HG03469 (cell line): ENCODE data around the gene RASL12.
"Not testable (repeated sequence)": the region's sequence is repeated elsewhere in the genome, so short reads cannot be mapped to it uniquely, and the experiment has no call there.

Experiments used
- ATAC-seq: cut with Tn5 transposase; IDR thresholded peaks from one replicate; pipeline ENCODE4 v1.9.1; 2021; ENCODE audit warnings: mild to moderate bottlenecking, moderate library complexity, moderate number of reproducible peaks; ENCODE audit not compliant: unreplicated experiment

The RASL12 gene

DNA sequence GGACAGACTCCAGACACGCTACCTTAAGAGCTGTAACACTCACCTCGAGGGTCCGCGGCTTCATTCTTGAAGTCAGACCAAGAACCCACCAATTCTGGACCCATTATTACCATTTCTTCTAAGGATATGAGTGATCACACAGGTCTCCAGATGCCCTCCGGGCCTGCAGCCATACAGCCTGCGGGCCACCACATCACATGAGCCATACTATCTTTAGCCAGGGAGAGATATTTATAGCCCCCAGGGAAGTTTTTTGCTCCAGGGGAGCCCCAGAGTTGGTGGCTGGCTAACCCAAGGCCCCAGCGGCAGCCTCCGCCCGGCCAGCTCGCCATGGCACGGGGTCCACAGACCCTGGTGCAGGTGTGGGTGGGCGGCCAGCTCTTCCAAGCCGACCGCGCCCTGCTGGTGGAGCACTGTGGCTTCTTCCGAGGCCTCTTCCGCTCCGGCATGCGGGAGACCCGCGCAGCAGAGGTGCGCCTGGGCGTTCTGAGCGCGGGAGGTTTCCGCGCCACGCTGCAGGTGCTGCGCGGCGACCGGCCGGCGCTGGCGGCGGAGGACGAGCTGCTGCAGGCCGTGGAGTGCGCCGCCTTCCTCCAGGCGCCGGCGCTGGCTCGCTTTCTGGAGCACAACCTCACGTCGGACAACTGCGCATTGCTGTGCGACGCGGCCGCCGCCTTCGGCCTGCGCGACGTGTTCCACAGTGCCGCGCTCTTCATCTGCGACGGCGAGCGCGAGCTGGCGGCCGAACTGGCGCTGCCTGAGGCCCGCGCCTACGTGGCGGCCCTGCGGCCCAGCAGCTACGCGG is 8.9 kb upstream of the RASL12 start, which contains the start of gene KBTBD13:
KBTBD13 (plus strand) TSS at position 261 of the 805 bp plus-strand sequence; CDS start at position 331, 70 bp downstream.
- no peak for ATAC-seq

DNA sequence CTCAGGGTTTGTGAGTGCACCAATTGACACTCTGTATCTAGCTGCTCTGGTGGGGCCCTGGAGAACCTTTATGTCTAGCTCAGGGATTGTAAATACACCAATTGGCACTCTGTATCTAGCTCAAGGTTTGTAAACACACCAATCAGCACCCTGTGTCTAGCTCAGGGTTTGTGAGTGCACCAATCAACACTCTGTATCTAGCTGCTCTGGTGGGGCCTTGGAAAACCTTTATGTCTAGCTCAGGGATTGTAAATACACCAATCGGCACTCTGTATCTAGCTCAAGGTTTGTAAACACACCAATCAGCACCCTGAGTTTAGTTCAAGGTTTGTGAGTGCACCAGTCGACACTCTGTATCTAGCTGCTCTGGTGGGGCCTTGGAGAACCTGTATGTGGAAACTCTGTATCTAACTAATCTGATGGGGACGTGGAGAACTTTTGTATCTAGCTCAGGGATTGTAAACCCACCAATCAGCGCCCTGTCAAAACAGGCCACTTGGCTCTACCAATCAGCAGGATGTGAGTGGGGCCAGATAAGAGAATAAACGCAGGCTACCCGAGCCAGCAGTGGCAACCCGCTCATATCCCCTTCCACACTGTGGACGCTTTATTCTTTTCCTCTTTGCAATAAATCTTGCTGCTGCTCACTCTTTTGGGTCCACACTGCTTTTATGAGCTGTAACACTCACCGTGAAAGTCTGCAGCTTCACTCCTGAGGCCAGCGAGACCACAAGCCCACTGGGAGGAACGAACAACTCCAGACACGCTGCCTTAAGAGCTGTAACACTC is 8.0 kb upstream of the RASL12 start:
- not testable (repeated sequence) for ATAC-seq

DNA sequence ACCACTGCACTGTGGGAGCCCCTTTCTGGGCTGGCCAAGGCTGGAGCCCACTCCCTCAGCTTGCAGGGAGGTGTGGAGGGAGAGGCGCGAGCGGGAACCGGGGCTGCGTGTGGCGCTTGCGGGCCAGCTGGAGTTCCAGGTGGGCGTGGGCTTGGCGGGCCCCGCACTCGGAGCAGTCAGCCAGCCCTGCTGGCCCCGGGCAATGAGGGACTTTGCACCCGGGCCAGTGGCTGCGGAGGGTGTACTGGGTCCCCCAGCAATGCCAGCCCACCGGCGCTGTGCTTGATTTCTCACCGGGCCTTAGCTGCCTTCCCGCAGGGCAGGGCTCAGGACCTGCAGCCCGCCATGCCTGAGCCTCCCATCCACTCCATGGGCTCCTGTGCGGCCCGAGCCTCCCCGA is 7.2 kb upstream of the RASL12 start:
- not testable (repeated sequence) for ATAC-seq

DNA sequence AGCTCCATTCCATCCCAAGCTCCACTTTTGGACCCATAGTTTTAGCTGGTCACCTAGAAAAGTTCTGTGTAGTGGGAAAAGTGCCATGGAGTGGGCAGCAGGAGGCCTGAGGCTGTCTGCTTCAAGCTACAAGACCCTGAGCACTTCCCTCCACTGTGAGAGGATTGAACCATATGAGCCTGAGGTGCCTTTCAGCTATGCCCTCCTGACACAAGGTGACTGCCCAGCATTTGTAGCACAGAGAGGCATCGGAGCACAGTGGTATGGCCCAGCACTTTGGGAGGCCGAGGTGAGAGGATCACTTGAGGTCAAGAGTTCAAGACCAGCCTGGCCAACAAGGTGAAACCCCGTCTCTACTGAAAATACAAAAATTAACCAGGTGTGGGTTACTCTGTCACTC is 4.8 kb upstream of the RASL12 start:
- no peak for ATAC-seq

DNA sequence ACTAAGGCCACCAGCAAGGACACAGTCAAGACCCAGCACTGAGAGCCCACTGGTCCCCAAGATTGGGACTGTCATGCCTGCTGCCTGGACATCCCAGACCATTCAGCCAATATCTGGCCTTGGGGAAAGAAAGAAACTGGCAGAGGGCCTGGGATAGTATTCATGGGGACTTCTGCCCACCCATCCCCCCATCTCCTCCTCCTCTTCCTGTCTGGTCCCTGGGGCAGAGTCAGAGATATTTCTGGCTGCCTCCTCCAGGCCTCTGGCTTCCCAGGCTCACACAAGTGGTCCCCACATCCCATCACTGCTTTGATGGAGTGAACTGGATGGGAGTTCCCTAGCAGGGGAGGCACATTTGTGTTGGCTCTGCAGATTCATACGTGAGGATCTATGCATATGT is 4.2 kb upstream of the RASL12 start:
- no peak for ATAC-seq

DNA sequence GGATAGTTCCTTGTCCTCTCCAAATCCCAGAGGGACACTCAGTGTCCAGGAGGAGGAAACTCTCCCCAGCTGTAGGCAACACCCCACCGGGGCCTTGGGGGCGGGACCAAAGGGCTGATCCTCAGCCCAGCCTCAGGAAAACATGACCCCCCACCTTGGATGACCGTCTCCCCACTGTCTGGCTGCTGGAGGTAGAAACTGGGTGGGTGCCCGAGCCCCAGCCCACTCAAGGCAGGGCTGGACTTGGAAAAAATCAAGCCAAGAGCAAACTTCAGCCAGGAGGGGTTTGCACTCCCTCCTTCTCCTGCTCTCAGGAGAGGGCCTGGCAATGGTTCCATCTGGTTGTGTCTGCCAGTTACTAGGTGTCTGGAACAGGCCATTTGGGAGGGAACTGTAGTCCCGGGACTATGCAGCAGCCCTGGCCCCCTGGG is 3.6 kb upstream of the RASL12 start:
- no peak for ATAC-seq

DNA sequence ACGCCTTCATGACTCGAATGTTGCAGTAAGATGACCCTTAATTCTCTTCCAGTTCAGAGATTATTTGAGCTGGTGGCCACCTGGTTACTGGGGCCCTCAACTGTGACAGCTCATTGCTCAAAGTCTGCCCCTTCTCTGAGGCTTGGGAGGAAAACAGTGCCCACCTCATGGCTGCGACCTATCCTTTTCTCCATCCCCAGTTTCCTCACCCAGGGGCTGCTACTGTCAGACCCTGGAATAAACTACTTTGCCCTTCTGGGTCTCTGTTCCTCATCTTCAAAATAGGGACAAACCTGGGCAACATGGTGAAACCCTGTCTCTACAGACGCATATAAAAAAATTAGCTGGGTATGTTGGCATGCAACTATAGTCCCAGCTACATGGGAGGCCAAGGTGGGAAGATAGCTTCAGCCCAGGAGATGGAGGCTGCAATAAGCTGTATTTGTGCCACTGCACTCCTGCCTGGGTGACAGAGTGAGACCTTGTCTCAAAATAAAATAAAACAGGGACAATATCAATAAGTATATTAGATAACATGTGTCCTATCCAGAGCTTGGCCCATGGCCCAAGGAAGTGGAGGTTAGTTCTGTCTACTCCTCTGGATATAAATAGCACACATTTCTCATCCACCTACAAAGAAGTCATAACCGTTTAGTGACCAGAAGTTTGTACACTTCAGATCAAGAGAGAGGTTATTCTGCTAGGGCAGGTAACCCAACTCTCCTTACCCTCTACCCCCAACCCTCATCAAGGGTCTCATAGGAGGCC is 2.2 kb upstream of the RASL12 start:
- no peak for ATAC-seq

DNA sequence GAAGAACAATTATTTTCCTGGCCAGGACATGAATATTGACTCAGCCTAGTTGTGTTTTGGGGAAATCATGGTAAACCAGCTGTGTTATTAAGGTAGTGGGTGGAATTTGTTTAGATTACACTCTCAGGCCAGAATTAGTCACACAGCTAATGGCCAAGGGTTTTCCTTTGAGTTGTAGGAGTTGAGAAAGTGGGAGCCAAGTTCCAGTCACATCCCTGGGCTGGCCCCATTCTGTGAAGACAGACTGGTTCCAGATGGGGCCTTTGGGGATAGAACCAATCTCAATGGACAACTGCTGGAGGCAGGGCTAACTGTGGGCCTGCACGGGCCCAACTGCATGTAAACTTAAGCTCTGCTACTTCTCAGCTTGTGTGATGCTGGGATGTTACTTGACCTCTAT is 1.4 kb upstream of the RASL12 start:
- no peak for ATAC-seq

DNA sequence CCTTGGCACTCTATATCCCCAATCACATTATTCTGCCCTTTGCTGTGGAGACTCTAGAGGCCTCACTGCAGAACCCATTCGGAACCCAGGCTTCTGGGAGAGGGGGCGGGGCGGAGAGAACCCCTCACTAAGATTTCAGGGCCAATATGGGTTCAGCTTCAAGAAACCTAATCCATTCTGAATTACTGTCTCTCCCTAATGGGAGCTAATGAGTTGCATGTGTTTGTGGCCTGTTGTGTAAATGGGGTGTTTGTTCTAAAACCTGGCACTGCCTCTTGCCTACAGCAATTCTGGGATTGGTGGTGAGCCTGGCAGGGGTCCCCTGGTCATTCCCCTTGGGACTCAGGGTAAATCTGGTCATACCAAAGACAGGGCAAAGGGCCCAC is 605 bp upstream of the RASL12 start:
- no peak for ATAC-seq

DNA sequence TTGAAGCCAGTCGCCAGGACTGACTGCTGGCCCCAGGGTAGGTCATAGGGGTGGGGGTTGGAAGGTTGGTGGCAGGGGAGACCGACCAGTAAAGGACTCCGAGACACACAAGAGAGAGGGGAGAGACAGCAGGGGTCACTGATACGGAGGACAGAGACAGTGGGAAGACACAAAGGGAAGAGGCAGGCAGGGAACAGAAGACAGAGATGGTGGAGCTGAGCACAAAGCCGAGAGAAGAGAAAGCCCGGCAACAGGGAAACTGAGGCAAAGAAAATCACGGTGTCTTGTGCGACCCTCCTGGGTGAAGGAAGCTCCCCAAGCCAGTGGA is 510 bp downstream of the RASL12 start:
- no peak for ATAC-seq

DNA sequence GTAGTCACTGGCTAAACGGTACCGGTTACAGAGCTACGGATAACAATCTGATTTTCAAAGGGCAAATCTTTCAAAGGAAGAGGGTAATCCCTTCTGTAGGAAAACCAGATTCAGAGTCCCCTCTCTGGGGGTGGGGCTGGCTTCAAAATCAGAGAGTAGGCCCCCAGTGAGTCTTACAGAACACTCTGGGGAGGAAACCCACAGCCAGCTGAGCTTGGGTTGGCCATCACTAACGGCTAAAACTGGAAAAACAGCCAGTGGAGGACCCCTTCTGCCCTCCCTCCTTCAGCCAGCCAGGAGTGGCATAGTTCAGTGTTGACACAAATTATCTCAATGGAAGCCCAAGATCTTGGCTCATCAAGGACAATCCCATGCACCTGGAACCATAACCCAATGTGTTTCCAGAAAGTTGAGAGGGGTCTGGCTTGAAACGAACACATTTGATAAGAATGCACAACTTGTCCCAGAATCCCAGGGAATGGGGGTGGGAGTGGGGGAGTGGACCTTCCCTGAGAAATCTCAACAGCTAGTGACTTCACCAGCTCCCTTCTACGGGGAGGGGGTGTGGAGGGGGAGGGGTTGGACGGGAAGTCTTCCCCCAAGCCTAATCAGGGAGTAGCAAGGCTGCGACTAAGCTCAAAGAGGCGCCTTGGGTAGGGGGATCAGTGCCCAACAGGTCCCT is 1.0 kb downstream of the RASL12 start:
- no peak for ATAC-seq

DNA sequence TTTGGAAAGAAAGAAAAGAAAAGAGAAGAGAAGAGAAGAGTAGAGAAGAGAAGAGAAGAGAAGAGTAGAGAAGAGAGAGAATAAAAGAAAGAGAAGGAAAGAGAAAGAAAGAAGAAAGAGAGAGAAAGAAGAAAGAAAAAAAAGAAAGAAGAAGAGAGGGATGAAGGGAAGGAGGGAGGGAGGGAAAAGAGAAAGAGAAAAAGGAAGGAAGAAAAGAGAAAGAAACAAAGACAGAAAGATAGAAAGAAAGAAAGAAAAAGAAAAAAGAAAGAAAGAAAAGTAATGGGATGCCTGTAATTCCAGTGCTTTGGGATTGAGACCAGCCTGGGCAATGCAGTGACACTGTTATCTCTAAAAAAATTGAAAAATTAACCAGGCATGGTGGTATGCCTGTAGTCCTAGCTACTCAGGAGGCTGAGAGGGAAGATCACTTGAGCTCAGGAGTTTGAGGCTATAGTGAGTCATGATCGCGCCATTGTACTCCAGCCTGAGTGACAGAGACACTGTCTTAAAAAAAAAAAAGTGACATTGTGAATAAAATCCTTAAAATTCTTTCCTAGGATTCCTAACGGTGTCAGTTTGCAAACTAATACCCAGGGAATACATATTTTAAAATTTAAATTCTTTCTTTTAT is 1.7 kb downstream of the RASL12 start:
- no peak for ATAC-seq

DNA sequence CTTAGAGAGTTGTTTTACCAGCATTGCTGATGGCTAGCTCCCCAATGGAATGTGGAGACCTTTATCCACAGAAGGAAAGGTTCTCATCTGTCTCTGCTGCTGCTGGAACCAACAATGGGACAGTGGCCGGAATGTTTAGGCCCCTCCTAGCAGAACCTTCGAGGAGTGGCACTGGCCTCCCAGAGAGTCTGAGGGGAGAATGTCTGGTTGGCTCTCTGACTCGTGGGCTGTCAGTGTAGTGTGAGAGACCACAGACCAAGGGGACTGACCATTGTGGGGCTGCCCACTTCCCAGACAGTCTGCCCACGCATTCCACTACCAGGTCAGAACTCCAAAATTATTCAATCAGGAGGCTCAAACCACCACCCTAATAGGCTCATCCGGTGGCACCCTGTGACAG is 5.1 kb downstream of the RASL12 start:
- ATAC-seq, result no peak

DNA sequence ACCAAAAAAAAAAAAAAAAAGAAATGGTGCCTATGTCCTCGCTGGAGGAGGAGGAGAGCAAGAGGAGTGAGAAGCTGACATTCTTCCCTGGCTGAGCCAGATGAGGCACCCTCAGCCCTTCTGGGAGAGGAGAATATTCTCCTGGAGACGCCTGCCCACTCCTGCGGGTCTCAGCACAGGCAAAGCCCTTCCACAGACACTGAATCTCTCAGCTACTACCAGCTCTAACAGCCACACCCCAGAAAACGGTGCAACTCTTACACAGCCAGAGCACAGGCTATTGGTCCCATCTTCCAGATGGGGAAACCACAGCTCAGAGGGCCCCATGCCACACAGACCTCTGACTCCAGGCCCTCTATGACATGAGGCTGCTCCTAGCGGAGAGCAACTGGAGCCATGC is 5.7 kb downstream of the RASL12 start:
- ATAC-seq, result no peak

DNA sequence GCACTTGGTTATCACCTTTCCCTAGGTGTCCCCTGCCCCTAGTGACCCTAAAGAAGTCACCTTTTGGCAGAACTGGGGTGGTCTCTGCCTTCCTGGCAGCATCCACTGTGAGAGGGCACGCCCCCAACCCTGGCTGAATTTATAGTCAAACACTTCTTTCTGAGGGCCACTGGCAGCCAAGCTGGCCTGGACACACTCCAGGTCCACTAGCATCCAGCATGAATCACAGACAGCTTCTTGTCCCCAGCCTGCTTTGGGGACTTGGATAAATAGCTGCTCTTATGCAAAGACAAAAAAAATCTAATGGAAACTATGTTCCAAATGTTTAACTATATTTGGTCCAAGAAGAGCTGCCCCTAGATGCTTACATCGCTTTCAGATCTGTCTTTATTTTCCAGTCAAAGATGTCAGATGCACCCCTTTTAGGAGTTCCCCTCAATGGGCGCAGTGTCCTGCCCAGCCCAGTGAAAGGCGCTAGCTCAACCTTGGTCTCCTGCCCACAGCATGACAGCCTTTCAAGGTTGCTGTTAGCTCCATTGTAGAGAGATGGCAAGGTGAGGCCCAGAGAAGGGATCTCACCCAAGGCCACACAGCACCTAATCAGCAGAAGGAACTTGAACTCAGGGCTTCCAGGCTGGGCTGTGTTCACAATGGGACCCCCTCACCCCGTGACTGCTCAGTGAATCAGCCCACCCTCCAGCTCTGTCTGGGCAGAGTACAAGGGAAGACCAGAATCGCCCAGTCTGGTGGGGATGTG is 7.0 kb downstream of the RASL12 start:
- no peak for ATAC-seq

DNA sequence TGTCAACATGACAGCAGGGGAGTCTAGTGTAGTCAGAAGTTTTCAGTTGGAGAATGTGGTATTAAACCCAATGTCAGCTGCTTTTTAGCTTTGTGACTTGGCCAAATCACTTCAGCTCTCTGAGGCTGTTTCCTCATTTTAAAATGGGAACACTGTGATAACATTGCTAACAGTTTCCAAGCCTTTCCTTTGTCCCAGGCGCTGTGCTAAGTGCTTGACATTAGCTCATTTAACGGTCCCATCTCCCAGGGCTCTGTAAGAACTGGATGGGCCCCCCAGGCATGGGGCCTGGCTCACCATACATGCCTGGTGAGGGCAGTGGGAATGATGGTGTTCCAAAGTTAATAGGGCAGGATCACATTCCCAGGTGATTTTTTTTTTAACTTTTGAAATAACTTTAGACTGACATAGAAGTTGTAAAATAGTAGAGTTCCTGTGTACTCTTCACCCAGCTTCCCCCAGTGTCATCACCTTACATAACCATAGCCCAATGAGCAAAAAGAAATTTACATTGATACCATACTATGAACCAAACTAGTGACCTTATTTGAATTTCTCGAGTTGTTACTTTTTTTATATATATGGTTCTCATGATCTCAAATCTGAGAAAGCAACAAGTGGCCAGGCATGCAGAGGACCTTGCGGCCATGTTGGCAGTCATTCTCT is 7.7 kb downstream of the RASL12 start:
- ATAC-seq, result no peak

DNA sequence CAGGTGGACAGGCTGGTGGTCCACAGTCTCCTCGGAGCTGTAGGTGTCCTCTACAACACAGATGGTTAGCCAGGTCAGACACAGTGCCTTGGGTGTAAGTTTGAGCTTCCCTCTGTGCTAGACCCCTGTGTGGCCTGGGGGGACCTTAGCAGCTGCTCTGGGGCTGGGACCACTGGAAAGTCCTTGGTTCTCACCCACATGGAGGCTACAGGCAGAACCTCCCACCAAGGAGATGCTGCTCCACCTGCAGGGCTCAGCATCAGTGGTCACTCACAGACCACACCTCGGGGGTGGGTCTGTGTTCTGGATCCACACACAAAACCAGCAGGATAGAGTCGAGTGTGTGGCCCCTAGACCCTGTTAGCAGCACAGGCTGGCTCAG is 8.4 kb downstream of the RASL12 start:
- ATAC-seq, result no peak

DNA sequence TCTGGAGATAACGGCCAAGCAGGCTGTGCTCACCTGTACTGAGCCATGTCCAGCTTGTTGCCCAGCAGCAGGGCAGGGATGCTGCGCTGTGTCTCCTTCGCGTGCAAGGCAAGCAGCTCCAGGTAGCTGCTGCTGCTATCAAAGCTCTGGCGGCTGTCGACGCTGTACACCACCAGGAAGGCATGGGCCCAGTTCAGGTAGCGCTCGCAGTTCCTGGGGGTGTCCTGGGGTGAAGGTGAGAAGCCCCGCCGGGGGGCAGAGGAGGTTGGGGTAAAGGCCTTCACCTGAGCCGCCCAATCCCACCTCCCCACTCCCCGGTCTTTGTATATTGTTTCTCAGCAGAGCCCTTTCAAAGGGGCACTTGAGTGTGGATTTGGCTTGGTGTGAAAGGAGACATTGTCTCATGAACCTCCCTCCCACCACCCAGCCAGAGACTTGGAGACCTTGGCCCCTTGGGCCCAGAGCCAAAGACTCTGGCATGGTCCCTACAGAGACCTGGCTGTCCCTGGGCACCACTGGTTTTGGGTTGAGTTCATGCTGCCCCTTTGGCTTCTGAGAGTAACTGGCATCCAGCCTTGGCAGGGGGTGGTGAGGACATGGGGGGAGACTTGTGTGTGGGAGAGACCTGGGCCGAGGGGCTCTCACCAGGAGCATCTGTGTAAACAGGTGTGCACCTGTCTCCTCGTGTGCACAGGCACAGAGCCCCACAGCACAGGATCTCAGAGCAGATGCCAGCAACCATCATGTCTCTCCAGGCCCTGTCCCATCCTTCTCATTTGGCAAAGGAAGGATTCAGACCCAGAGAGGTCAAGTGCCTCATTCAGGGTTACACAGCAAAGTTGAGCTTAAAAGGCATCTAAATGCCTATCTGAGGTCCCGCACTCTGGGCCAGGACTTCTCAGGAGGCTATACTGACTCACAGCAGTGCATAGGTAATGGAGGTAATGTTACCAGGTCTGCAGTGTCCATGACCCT is 9.1 kb downstream of the RASL12 start:
- ATAC-seq, result no peak
